HepG2 (cell line): ENCODE data around the gene BCL11B. TPM values are rescaled to one million over a fixed set of nuclear protein-coding genes. Genes with fewer than 3 reads are reported as not detected.

Experiments used
- ATAC-seq: fragments of 200-7000 bp; cut with Tn5 transposase; 3 replicates; pipeline ENCODE4 v1.9.1; 2020; ENCODE audit warnings: mild to moderate bottlenecking, moderate library complexity
- BruUV-seq: library from RNA; stranded (reverse); fragments of 400-500 nt; replicated peaks from 2 replicates; lab custom pipeline; 2021; lab: Mats Ljungman, UMichigan
- CTCF ChIA-PET: fragments of 300-600 bp; formaldehyde crosslinking; extraction: SDS; loops from one replicate; lab custom pipeline; 2021; ENCODE audit warnings: low total read pairs, inconsistent platforms, low intra/inter-chr PET ratio; lab: Yijun Ruan, JAX
- POLR2A ChIA-PET: fragments of 350-600 bp; sonication (Branson Sonifier 250); formaldehyde crosslinking; loops from one replicate; lab custom pipeline; 2020; ENCODE audit warnings: antibody characterized with exemption, inconsistent platforms; lab: Yijun Ruan, JAX
- DNase-seq: peaks from one replicate; pipeline ENCODE4 v3.0.0-alpha.2; 2015; ENCODE audit warnings: low spot score
- FAIRE-seq: peaks from 3 replicates; lab custom pipeline; 2011; peaks lifted over from hg19 to GRCh38; lab: Jason Lieb, UNC
- H2AFZ ChIP-seq: one replicate; pipeline ENCODE4 v1.6.1; 2011; ENCODE audit warnings: low read length, inconsistent platforms
- H3K27ac ChIP-seq: fragments of 300-600 bp; 3 replicates; pipeline ENCODE4 v1.8.0; 2011; ENCODE audit warnings: mixed run types, mild to moderate bottlenecking, mixed read lengths, low read length, inconsistent platforms; ENCODE audit not compliant: insufficient read depth; ENCODE audit errors: extremely low read length
- H3K27me3 ChIP-seq, 2 experiments: fragments of 200-600 bp in 1 of 2; 2 replicates in 1 of 2; 3 replicates in 1 of 2; pipeline versions ENCODE4 v1.6.0 to v1.8.0; 2011; ENCODE audit warnings: low read length in 2 of 2, mild to moderate bottlenecking in 2 of 2, moderate library complexity in 2 of 2, inconsistent platforms in 1 of 2; ENCODE audit not compliant: insufficient read depth in 2 of 2, control insufficient read depth in 1 of 2
- H3K36me3 ChIP-seq, 2 experiments: fragments of 200-600 bp in 1 of 2; replicated peaks in 1 of 2; 2 replicates in 1 of 2; 3 replicates in 1 of 2; pipeline versions ENCODE4 v1.5.1 to v1.8.0; 2011; ENCODE audit warnings: low read length in 2 of 2, inconsistent platforms in 1 of 2; ENCODE audit not compliant: insufficient read depth in 2 of 2, control insufficient read depth in 1 of 2
- H3K4me1 ChIP-seq: 2 replicates; pipeline ENCODE4 v1.5.1; 2012; ENCODE audit warnings: low read length, inconsistent platforms; ENCODE audit not compliant: insufficient read depth
- H3K4me2 ChIP-seq: 2 replicates; pipeline ENCODE4 v1.6.0; 2011; ENCODE audit warnings: low read depth, low read length, inconsistent platforms
- H3K4me3 ChIP-seq, 3 experiments: fragments of 200-600 bp in 1 of 3; sonication (generic), shearing (Covaris generic) in 1 of 3; replicated peaks in 1 of 3; 2 replicates each; pipeline ENCODE4 v1.5.1; 2011 to 2016; ENCODE audit warnings: low read length in 3 of 3, inconsistent platforms in 2 of 3, low read depth in 2 of 3, mild to moderate bottlenecking in 2 of 3, control low read depth in 1 of 3, mixed read lengths in 1 of 3; ENCODE audit not compliant: insufficient read depth in 1 of 3
- H3K79me2 ChIP-seq: one replicate; pipeline ENCODE4 v1.6.1; 2011; ENCODE audit warnings: low read length, inconsistent platforms; ENCODE audit not compliant: insufficient read depth
- H3K9ac ChIP-seq: 2 replicates; pipeline ENCODE4 v1.6.0; 2011; ENCODE audit warnings: mild to moderate bottlenecking, low read depth, low read length, inconsistent platforms; ENCODE audit not compliant: insufficient read depth
- H3K9me3 ChIP-seq: 2 replicates; pipeline ENCODE4 v1.5.1; 2012; ENCODE audit warnings: mild to moderate bottlenecking, low read length
- H4K20me1 ChIP-seq: 2 replicates; pipeline ENCODE4 v1.6.0; 2011; ENCODE audit warnings: inconsistent platforms, mild to moderate bottlenecking, low read length, moderate library complexity; ENCODE audit not compliant: insufficient read depth
- AFF4 ChIP-seq: sonication (generic); formaldehyde crosslinking; IDR thresholded peaks from 2 replicates; pipeline ENCODE4 v1.4.0; 2020; ENCODE audit warnings: missing genetic modification reagents
- CHD2 ChIP-seq: IDR thresholded peaks from 2 replicates; pipeline ENCODE4 v1.6.1; 2011; ENCODE audit warnings: low read depth, low read length, improper control_type of control experiment
- CTCF ChIP-seq: sonication (generic); formaldehyde crosslinking; IDR thresholded peaks from 2 replicates; pipeline ENCODE4 v1.5.0; 2020; ENCODE audit warnings: mild to moderate bottlenecking, missing genetic modification reagents, moderate library complexity
- DMAP1 ChIP-seq: IDR thresholded peaks from 2 replicates; pipeline ENCODE4 v1.6.1; 2016
- ELF1 ChIP-seq: sonication (generic); formaldehyde crosslinking; IDR thresholded peaks from 2 replicates; pipeline ENCODE4 v1.4.0; 2020; ENCODE audit warnings: missing genetic modification reagents
- MED1 ChIP-seq: sonication (generic); formaldehyde crosslinking; IDR thresholded peaks from 2 replicates; pipeline ENCODE4 v1.4.0; 2020; ENCODE audit warnings: missing genetic modification reagents
- MIER3 ChIP-seq: IDR thresholded peaks from 2 replicates; pipeline ENCODE4 v1.6.1; 2016; ENCODE audit warnings: missing compliant biosample characterization, borderline replicate concordance
- PBX2 ChIP-seq: IDR thresholded peaks from 2 replicates; pipeline ENCODE4 v1.6.1; 2016; ENCODE audit warnings: control low read depth
- RAD21 ChIP-seq: fragments of 450-650 bp; formaldehyde crosslinking; IDR thresholded peaks from 2 replicates; pipeline ENCODE4 v1.5.0; 2020; ENCODE audit warnings: mild to moderate bottlenecking
- REXO4 ChIP-seq: sonication (generic); formaldehyde crosslinking; IDR thresholded peaks from 2 replicates; pipeline ENCODE4 v1.8.0; 2022; ENCODE audit warnings: missing genetic modification reagents, mild to moderate bottlenecking, borderline replicate concordance
- RFXANK ChIP-seq: IDR thresholded peaks from 2 replicates; pipeline ENCODE4 v1.6.1; 2016
- ZNF709 ChIP-seq: sonication (generic); formaldehyde crosslinking; IDR thresholded peaks from 2 replicates; pipeline ENCODE4 v1.5.0; 2020; ENCODE audit warnings: mild to moderate bottlenecking, missing genetic modification reagents
- ZNF83 ChIP-seq: sonication (generic); formaldehyde crosslinking; IDR thresholded peaks from 2 replicates; pipeline ENCODE4 v1.4.0; 2020; ENCODE audit warnings: missing genetic modification reagents, mild to moderate bottlenecking, borderline replicate concordance
- WGBS: methylation state at CpG from one replicate; pipeline ENCODE4 v1.1.6; 2017; ENCODE audit warnings: low lambda C conversion rate; 5-methylcytosine and 5-hydroxymethylcytosine counted together
- in situ Hi-C: cut with HindIII; loops from 2 replicates; pipeline ENCODE4 v1.10.0; 2017; ENCODE audit warnings: low pct_unique_long_range_greater_than_20kb; ENCODE audit not compliant: extremely low pct_ligation_motif_present
- intact Hi-C: fragments of 100-400 bp; cut with micrococcal nuclease; formaldehyde crosslinking; loops from one replicate; pipeline ENCODE4 v1.10.0; 2022; ENCODE audit not compliant: unreplicated experiment
- polyA plus RNA-seq, 8 experiments: library from polyadenylated mRNA; depleted of rRNA in 3 of 8; stranded (reverse) in 7 of 8; unstranded in 1 of 8; fragments of >200 nt; fragmentation: Illumina TruSeq in 4 of 8; extraction: Trizol in 4 of 8; gene quantifications; 2 replicates each; pipeline versions ENCODE4 v1.2.1 to v1.2.3, GENCODE V29; 2011 to 2016; ENCODE audit warnings: low read depth in 4 of 8, missing spikeins in 1 of 8, mixed read lengths in 1 of 8; ENCODE audit not compliant: insufficient read depth in 1 of 8
- total RNA-seq, 5 experiments: library from RNA; depleted of rRNA; stranded (reverse); fragments of >200 nt; fragmentation: Illumina TruSeq; extraction: Trizol; gene quantifications; 2 replicates each; pipeline ENCODE4 v1.2.3, GENCODE V29; 2016; ENCODE audit warnings: low read depth in 1 of 5
- TF ChIP-seq, protein P1 (sequence below): sonication (generic); formaldehyde crosslinking; IDR thresholded peaks from 2 replicates; pipeline ENCODE4 v1.4.0; 2020; ENCODE audit warnings: missing genetic modification reagents, mild to moderate bottlenecking, borderline replicate concordance

Gene BCL11B
- total and polyA plus RNA-seq, 2 of the 13 experiments (the other 11 are each of a cell fraction or from before 2014, with no cell fraction given): not detected

GRCh38 chr14:99237288-99237687 lies 34.7 kb downstream of the BCL11B start (continued):
- TF ChIP-seq PBX2 (CRISPR knock-in tag) (no peak), CTCF (no peak), RFXANK (no peak), ZNF709 (no peak)
- TF ChIP-seq, protein P1, sequence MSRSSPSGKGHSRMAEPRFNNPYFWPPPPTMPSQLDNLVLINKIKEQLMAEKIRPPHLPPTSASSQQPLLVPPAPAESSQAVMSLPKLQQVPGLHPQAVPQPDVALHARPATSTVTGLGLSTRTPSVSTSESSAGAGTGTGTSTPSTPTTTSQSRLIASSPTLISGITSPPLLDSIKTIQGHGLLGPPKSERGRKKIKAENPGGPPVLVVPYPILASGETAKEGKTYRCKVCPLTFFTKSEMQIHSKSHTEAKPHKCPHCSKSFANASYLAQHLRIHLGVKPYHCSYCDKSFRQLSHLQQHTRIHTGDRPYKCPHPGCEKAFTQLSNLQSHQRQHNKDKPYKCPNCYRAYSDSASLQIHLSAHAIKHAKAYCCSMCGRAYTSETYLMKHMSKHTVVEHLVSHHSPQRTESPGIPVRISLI (CRISPR knock-in tag): no peak

- no peak for FAIRE-seq
- Histone ChIP-seq H3K9ac (no peak overlapping the region), H3K4me1 (no peaks in the 10 kb centered on the region), H3K4me3 (no peak overlapping the region), H2AFZ (no peak overlapping the region), H3K27ac (no peak overlapping the region), H4K20me1 (no peaks in the 10 kb centered on the region), H3K4me2 (no peak overlapping the region), H3K79me2 (no peaks in the 10 kb centered on the region), H3K36me3 (no peaks in the 10 kb centered on the region), H3K9me3 (no peaks in the 10 kb centered on the region), H3K27me3 (peaks cover 4 to 48% of the 10 kb centered on the region in 2 experiments; a peak in 2 of 5 replicates)
- no TSS peak for BruUV-seq
- CTCF ChIA-PET: no interaction called here
- POLR2A ChIA-PET: no interaction called here
- ATAC-seq: no peak
- WGBS: 0% methylated on average over 8 of the region's 9 CpGs
- intact Hi-C loops: no loop called here
- in situ Hi-C loops: no loop called here
- DNase-seq: no peak
- TF ChIP-seq DMAP1 (CRISPR knock-in tag): no peak
- no peak for TF ChIP-seq ELF1 (CRISPR knock-in tag)
- no peak for TF ChIP-seq RAD21 (CRISPR knock-in tag)
- no peak for TF ChIP-seq MED1 (CRISPR knock-in tag)
- no peak for TF ChIP-seq AFF4 (CRISPR knock-in tag)
- no peak for TF ChIP-seq REXO4 (CRISPR knock-in tag)
- TF ChIP-seq MIER3 (CRISPR knock-in tag): no peak
- TF ChIP-seq CHD2: no peak
- TF ChIP-seq ZNF83: no peak
Measured at GRCh38 chr14:99236386-99237138, 35.4 kb downstream of the BCL11B start.
